A549 (cell line): ENCODE measurements around the gene CFAP410.

ENCODE experiments used
- NR3C1 ChIP-seq: fragments of >200 bp; sonication (Bioruptor Twin); formaldehyde crosslinking; IDR thresholded peaks from 3 replicates; pipeline ENCODE4 v1.6.1; 2017
- RARB ChIP-seq: fragments of 250-450 bp; sonication (Bioruptor Pico); IDR thresholded peaks from 2 replicates; pipeline ENCODE4 v1.8.0; 2021; ENCODE audit warnings: mild to moderate bottlenecking, moderate library complexity
- REST ChIP-seq: fragments of 200-600 bp; sonication (generic); IDR thresholded peaks from 2 replicates; pipeline ENCODE4 v1.6.1; 2016; ENCODE audit warnings: antibody characterized with exemption, mild to moderate bottlenecking, moderate library complexity
- ZSCAN20 ChIP-seq: fragments of 250-450 bp; sonication (Bioruptor Pico); IDR thresholded peaks from 2 replicates; pipeline ENCODE4 v1.8.0; 2022; ENCODE audit warnings: mild to moderate bottlenecking, moderate library complexity
- TF ChIP-seq, protein P1 (sequence below): fragments of >200 bp; sonication (Bioruptor Twin); formaldehyde crosslinking; IDR thresholded peaks from 3 replicates; pipeline ENCODE4 v1.5.1; 2016
- TF ChIP-seq, protein P2 (sequence below): IDR thresholded peaks from 2 replicates; pipeline ENCODE4 v1.6.1; 2012

GRCh38 chr21:44313451-44313850, 25.7 kb downstream of the CFAP410 start:
- no peak for TF ChIP-seq NR3C1
- TF ChIP-seq ZSCAN20 (CRISPR knock-in tag) = no peak
- TF ChIP-seq, protein P1, sequence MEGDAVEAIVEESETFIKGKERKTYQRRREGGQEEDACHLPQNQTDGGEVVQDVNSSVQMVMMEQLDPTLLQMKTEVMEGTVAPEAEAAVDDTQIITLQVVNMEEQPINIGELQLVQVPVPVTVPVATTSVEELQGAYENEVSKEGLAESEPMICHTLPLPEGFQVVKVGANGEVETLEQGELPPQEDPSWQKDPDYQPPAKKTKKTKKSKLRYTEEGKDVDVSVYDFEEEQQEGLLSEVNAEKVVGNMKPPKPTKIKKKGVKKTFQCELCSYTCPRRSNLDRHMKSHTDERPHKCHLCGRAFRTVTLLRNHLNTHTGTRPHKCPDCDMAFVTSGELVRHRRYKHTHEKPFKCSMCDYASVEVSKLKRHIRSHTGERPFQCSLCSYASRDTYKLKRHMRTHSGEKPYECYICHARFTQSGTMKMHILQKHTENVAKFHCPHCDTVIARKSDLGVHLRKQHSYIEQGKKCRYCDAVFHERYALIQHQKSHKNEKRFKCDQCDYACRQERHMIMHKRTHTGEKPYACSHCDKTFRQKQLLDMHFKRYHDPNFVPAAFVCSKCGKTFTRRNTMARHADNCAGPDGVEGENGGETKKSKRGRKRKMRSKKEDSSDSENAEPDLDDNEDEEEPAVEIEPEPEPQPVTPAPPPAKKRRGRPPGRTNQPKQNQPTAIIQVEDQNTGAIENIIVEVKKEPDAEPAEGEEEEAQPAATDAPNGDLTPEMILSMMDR = no peak
- TF ChIP-seq RARB = no peak
- TF ChIP-seq, protein P2, sequence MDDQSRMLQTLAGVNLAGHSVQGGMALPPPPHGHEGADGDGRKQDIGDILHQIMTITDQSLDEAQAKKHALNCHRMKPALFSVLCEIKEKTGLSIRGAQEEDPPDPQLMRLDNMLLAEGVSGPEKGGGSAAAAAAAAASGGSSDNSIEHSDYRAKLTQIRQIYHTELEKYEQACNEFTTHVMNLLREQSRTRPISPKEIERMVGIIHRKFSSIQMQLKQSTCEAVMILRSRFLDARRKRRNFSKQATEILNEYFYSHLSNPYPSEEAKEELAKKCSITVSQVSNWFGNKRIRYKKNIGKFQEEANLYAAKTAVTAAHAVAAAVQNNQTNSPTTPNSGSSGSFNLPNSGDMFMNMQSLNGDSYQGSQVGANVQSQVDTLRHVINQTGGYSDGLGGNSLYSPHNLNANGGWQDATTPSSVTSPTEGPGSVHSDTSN = no peak
- no peak for TF ChIP-seq REST
